Peyer's patch (tissue), 4 donors: ENCODE measurements around the gene MFN2. TPM values are rescaled to one million over a fixed set of nuclear protein-coding genes. Genes with fewer than 3 reads are reported as not detected.
A peak's percentile ranks its signal among the peaks of the same experiment; 100 is the strongest.
"Not testable (repeated sequence)": the region's sequence is repeated elsewhere in the genome, so short reads cannot be mapped to it uniquely, and the experiment has no call there.

Experiments
- DNase-seq, 3 donors: peaks; one replicate each; pipeline ENCODE4 v3.0.0-alpha.2; 2017 to 2019
- H3K27ac ChIP-seq, 4 donors: fragments of 200-600 bp; sonication (generic); one replicate each; pipeline ENCODE4 v1.5.1; 2016 to 2019
- H3K27me3 ChIP-seq, 2 donors: fragments of 200-600 bp; sonication (generic); one replicate each; pipeline ENCODE4 v1.5.1; 2019
- H3K36me3 ChIP-seq, 3 donors: fragments of 200-600 bp; sonication (generic); one replicate each; pipeline ENCODE4 v1.5.1; 2016 to 2019
- H3K4me1 ChIP-seq, 4 donors: fragments of 200-600 bp; sonication (generic); one replicate each; pipeline ENCODE4 v1.5.1; 2016 to 2019
- H3K4me3 ChIP-seq, 4 donors: fragments of 200-600 bp; sonication (generic); 1 replicate in 3 of 4; 2 replicates in 1 of 4; pipeline ENCODE4 v1.5.1; 2016 to 2019; ENCODE audit warnings: mild to moderate bottlenecking in 1 of 4
- H3K9me3 ChIP-seq, 4 donors: fragments of 200-600 bp; sonication (generic); one replicate each; pipeline ENCODE4 v1.5.1; 2016 to 2019; ENCODE audit warnings: mild to moderate bottlenecking in 1 of 4
- POLR2A ChIP-seq, 2 donors: fragments of 450-650 bp; IDR thresholded peaks; one replicate each; pipeline ENCODE4 v1.5.1; 2017; ENCODE audit warnings: antibody characterized with exemption in 2 of 2, mild to moderate bottlenecking in 2 of 2, moderate library complexity in 2 of 2
- total RNA-seq, 4 donors: library from RNA; depleted of rRNA; stranded (reverse); fragments of >200 nt; gene quantifications; one replicate each; pipeline ENCODE4 v1.1.0, GENCODE V29; 2016
- TF ChIP-seq, protein P1 (sequence below), 6 experiments: fragments of 450-650 bp in 4 of 6; fragments of 200-600 bp in 2 of 6; sonication (generic) in 1 of 6; IDR thresholded peaks; one replicate each; pipeline ENCODE4 v1.5.1; 2017 to 2019; ENCODE audit warnings: antibody characterized with exemption in 6 of 6, mild to moderate bottlenecking in 3 of 6, moderate library complexity in 1 of 6

Gene MFN2
- total RNA-seq, 4 donors from 2014 or later: 54.5 to 101 (median 94.9) TPM

- H3K27me3 ChIP-seq: no peaks in the 10 kb centered on the region
- H3K27ac ChIP-seq: no peak overlapping the region
- H3K36me3 ChIP-seq: peaks cover 0 to 96% (median 0%) of the 10 kb centered on the region in 3 donors
- H3K9me3 ChIP-seq: no peaks in the 10 kb centered on the region
- no peaks in the 10 kb centered on the region for H3K4me1 ChIP-seq
- TF ChIP-seq, protein P1, sequence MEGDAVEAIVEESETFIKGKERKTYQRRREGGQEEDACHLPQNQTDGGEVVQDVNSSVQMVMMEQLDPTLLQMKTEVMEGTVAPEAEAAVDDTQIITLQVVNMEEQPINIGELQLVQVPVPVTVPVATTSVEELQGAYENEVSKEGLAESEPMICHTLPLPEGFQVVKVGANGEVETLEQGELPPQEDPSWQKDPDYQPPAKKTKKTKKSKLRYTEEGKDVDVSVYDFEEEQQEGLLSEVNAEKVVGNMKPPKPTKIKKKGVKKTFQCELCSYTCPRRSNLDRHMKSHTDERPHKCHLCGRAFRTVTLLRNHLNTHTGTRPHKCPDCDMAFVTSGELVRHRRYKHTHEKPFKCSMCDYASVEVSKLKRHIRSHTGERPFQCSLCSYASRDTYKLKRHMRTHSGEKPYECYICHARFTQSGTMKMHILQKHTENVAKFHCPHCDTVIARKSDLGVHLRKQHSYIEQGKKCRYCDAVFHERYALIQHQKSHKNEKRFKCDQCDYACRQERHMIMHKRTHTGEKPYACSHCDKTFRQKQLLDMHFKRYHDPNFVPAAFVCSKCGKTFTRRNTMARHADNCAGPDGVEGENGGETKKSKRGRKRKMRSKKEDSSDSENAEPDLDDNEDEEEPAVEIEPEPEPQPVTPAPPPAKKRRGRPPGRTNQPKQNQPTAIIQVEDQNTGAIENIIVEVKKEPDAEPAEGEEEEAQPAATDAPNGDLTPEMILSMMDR (IDR thresholded peaks at IDR 0.05): no peak
- no peak for TF ChIP-seq POLR2A (IDR thresholded peaks at IDR 0.05)
- H3K4me3 ChIP-seq: no peak overlapping the region
- no peak for DNase-seq
Measured at GRCh38 chr1:12007204-12007603, 27.0 kb downstream of the MFN2 start.

- H3K9me3 ChIP-seq, DNase-seq, H3K27me3 ChIP-seq, H3K27ac ChIP-seq, H3K4me1 ChIP-seq, H3K4me3 ChIP-seq: not testable (repeated sequence)
- H3K36me3 ChIP-seq: peaks cover 0 to 96% (median 0%) of the 10 kb centered on the region in 3 donors
Measured at GRCh38 chr1:12008355-12008754, 28.1 kb downstream of the MFN2 start.

DNA sequence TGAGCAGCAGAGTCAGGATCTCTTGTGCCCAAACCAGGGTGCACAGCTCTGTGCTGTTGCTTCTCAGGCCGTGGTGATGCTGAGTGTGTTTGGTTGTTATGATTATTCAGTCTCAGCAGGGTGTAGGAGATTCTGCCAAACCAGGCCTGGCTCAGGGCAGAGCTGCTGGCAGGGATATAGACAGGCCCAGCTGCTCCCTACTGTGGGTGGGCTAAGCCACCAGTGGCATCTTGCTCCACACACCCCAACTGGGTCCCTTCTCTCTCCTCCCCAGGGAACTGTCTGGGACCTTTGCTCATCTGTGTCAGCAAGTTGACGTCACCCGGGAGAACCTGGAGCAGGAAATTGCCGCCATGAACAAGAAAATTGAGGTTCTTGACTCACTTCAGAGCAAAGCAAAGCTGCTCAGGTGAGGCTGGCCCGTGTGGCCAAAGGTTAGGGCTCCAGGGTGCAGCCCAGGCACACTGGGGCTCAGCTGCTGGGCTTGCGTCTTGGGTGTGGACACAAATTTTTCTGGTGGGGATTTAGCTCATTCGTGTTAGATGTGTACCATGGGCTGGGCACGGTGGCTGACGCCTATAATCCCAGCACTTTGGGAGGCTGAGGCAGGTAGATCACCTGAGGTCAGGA lies 29.2 kb downstream of the MFN2 start:
- H3K9me3 ChIP-seq: no peaks in the 10 kb centered on the region
- no peaks in the 10 kb centered on the region for H3K27me3 ChIP-seq
- H3K4me3 ChIP-seq: no peak overlapping the region
- DNase-seq: peak in 2 of 3 donors; percentile 61 to 72
- TF ChIP-seq, protein P1 (IDR thresholded peaks at IDR 0.05): no peak
- TF ChIP-seq POLR2A (IDR thresholded peaks at IDR 0.05): no peak
- peak overlapping the region in 2 of 4 donors; percentile 9 to 52 for H3K27ac ChIP-seq
- no peaks in the 10 kb centered on the region for H3K4me1 ChIP-seq
- peaks cover 0 to 86% (median 0%) of the 10 kb centered on the region in 3 donors for H3K36me3 ChIP-seq

DNA sequence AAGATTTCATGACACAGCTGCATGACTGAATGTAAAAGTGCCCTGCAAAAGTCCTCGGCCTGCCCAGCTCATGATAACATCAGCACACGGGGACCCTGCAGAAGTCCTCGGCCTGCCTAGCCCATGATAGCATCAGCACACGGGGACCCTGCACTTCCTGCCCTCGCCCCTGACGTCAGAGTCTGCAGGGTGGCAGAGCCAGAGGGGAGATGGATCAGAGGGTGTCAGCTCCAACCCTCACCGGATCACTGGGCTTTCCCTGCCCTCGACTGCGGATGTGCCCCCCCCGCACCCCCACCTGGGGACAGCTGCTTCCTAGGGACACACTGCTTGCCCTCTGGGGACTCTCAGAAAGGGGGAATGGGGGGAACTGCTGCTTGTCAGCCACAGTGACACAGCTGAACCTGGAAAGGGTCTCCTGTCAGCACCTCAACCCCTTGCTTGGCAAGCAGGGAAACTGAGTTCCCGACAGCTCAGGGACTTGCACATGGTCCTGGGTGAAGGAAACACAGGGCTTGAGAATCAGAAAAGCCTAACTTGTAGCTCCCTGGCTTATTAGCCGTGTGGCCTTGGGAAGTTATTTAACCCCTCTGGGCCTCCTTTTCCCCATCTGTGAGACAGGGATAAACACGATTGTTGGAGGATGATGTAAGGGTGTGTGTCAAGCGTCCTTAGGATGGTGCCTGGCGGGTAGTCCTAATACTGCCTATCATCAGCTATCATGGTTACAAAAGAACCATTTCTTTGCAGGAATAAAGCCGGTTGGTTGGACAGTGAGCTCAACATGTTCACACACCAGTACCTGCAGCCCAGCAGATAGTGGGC lies 30.7 kb downstream of the MFN2 start:
- Histone ChIP-seq H3K4me1 (no peaks in the 10 kb centered on the region), H3K9me3 (no peaks in the 10 kb centered on the region), H3K27ac (no peak overlapping the region), H3K27me3 (no peaks in the 10 kb centered on the region), H3K36me3 (peaks cover 0 to 71% (median 0%) of the 10 kb centered on the region in 3 donors), H3K4me3 (no peak overlapping the region)
- TF ChIP-seq, protein P1 (IDR thresholded peaks at IDR 0.05): no peak
- TF ChIP-seq POLR2A (IDR thresholded peaks at IDR 0.05): no peak
- DNase-seq: no peak

DNA sequence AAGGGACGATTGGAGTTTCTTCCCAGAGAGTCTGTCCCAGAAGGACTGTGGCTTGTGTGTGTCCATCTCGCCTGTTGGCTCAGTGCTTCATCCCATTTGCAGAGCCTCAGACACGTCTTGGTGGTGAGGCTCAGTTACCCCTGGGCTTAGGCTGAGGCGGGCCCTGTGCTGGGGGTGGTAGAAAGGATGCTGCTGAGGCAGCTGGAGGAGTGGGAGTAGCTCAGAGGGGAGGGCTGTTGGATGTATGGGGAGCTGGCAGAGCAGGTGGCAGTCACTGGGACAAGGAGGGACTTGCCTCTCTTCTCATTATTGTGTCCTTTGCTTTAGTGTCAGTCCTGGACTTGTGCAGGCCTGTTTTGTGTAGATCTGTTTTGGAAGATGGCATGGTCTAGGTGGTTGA lies 31.8 kb downstream of the MFN2 start:
- TF ChIP-seq, protein P1 (IDR thresholded peaks at IDR 0.05): no peak
- TF ChIP-seq POLR2A (IDR thresholded peaks at IDR 0.05): no peak
- Histone ChIP-seq H3K9me3 (no peaks in the 10 kb centered on the region), H3K36me3 (peaks cover 0 to 60% (median 0%) of the 10 kb centered on the region in 3 donors)

More for the DNA sequence above, 31.8 kb downstream of the MFN2 start:
- Histone ChIP-seq H3K4me3 (no peak overlapping the region), H3K27ac (no peak overlapping the region), H3K27me3 (no peaks in the 10 kb centered on the region), H3K4me1 (no peaks in the 10 kb centered on the region)
- no peak for DNase-seq
